ENCODE measurements around the gene C9orf85.

Gene C9orf85

DNA sequence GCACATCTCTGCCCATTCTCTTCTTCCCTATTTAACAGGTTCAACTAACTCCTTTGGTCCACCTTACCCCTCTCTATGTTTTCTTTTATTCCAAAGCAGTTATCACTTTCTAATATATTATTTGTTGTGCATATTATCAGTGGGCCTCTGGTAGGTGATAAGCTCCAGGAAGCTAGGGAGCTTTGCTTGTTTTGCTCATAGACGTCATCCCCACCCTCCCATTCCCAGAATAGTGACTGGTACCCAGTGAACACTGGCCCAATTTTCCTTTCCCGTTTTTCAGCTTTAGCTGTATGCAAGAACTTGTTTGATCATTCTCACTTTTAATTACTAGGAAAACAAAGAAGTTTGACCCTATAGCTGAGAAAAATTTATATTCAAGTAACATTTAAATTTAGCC lies 7.4 kb upstream of the C9orf85 start:
- DNase-seq (ENCODE audit: low read depth in 3 of 3), result no peak

DNA sequence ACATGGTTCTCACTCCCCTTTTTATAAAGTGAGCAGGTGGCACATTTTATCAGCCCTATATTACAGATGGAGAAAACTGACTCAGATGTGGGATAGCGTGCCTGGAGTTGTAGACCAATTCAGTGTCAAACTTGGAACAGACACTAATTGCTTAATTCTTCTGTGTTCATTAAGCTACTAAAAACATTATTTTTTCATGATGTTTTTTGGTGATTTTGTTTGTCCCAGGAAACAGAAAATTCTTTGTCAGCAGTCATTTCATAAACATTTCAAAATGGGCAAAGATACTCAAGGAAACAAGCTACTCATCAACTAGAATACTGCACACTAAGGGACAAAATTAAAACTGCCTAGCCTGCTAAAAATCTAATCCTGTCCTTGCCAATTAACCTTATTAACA lies 2.6 kb upstream of the C9orf85 start:
- no peak for DNase-seq (ENCODE audit: low read depth in 3 of 3)

GRCh38 chr9:71909887-71910649 lies 1.4 kb upstream of the C9orf85 start:
- DNase-seq (ENCODE audit: low read depth in 3 of 3), result peak in 2 of 3 experiments; percentile 7 to 18

- no peak for DNase-seq (ENCODE audit: low read depth in 3 of 3)
Observed at GRCh38 chr9:71910650-71911060, 784 bp upstream of the C9orf85 start.

DNA sequence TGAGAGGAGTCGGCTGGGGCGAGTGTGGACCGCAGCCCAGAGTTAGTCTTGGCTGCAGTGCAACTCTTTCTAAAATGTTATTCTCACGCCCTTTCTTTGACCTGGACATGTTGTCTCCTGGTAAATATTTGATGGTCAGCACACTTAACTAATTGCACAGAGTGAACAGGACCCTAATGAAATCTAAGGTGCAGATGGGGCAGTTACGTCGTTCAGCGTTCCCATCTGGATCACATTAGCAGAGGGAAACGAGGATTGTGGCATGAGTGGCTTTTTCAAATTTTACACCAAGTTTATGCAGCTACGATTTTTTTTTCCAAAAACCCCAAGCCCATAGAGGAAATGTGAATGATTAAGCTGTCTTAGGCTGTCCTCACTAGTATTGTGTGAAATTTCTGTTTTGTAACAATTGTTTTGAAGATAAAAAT lies 483 bp downstream of the C9orf85 start:
- no peak for DNase-seq (ENCODE audit: low read depth in 3 of 3)

DNA sequence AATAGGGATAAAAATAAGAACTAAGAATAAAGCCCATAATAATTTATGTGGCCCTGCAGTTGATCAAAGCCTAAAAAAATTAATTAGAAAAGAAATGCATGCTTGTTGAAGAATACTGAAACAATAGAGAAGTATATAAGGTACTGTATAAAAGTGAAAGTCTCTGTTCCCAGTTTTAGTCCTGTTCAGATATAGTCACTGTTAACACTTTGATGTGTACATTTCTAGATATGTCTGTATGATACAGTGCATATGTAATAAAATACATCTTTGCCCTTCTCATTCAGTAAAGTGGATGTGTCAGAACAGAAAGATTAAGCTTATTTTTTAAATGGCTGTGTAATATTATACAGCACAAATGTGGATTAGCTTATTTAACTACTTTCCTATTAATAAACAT lies 4.1 kb downstream of the C9orf85 start:
- no peak for DNase-seq (ENCODE audit: low read depth in 3 of 3)

DNA sequence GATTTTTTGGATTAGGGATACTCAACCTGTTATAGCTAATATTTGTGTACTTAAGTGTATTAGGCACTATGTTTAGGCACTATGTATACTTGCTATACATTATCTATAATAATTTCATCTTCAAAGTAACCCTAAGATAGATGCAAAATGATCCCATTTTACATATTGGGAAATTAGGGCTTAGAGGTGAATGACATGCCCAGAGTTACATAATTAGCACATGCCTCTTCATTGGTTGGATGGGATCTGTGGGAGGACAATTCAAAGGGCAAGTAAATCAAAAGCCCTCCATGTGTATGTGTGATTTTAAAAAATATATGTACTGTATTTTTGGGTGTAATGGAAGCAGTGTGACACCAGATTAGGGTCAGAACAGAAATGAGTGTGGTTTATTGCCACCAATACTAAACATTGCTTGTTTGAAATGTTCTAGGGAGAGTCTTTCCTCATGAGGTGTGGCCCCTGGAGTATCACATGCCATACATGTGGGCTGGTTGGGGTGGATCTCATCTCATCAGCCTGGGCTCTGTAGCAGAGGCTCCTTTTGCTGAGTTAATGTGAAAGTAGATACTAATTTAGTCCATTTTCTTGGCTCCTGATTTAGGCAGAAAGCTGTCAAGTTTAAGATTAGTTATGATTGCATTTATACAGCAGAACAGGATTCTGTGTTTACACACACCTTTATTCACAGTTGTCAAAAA lies 5.5 kb downstream of the C9orf85 start:
- no peak for DNase-seq (ENCODE audit: low read depth in 3 of 3)

- DNase-seq (ENCODE audit: low read depth in 3 of 3), result no peak
Observed at GRCh38 chr9:71918419-71918818, 7.0 kb downstream of the C9orf85 start.

DNA sequence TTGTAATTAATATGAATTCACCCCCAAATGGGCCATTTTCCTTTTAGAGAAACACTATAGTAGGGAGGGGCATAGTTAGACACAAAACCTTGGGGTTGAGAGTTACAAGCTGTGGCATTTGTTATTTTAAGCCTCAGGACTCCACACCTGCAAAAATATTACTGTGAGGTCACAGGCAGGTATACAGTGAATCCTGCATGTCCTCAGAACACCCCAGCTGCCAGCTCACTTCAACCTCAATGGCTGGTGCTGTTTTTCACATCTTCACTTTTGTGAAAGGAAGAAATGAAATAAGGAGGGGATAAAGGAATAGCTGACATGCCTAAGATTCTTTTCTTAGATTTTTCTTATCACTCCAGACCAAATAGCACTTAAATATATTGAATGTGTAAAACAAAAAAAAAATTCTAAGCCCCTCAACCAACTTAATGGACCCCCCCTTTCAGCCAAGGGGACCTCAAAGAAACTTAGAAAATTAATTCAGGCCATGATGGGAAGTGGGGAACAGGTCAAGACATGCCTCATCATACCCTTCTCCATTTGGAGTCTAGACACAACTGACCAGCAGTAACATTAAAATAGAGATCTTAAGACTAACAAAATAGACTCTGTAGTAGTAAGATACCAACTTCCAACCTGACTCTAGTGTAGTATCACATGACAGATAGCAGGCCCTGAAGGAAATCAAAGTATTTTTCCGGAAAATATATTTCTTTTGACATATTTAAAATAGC lies 9.2 kb downstream of the C9orf85 start:
- no peak for DNase-seq (ENCODE audit: low read depth in 3 of 3)

DNA sequence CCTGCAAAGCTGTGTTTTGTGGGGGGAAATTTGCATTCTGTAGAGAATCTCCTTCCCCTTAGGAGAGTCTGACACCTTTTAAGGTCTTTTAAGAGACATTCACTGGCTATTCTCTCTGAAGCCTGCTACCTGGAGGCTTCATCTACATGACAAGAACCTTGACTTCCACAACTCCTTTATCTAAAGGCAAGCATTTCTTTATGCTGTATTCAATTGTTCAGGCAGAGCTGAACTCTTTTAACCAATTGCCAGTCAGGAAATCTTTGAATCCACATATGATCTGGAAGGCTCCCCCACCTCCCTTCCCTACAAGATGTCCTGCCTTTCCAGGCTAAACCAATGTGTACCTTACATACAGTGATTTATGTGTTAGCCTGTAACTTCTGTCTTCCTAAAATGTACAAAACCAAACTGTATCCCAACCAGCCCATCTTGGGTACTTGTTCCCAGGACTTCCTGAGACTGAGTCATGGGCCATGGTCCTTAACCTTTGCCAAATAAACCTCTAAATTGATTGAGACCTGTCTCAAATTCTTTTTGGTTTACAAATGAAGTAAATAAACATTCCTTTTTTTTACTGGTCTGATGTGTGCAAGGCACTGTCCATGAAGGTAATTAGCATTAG lies 9.9 kb downstream of the C9orf85 start:
- DNase-seq (ENCODE audit: low read depth in 3 of 3), result no peak

DNA sequence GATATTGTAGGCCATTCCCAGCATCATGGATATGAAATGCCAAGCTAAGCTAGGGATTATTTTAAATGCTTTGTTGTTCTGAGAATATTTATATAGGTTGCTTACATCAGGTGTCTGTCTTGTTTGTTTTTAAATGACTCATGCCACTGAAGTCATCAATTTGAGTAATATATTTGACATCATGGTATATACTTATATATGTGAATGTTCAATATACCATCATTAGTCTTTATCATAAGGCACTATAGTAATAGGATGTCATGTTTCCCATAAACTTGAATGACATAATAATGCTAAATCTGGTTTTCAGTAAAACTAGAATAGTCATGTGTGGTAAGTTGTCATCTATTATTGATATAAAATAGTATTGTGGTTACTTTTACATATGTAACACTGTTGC lies 13.1 kb downstream of the C9orf85 start:
- no peak for DNase-seq (ENCODE audit: low read depth in 3 of 3)

DNA sequence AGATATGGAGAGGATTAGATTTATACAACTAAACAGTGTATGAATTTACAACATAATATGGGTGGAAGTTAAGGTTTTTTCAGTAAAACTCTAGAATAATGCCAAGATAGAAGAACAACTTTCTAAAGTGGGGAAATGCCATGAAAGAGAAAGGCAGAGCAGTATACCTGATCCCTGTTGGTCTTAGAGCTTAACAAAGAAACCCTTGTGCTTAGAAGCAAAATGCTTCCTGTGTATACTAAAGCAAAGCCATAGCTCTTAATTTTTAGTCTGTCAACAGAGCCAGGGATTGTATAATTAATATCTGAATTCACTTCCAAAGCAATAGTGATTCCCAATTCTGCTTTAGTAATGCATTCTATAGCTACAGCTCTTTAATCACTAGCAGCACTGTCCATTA lies 14.4 kb downstream of the C9orf85 start:
- no peak for DNase-seq (ENCODE audit: low read depth in 3 of 3)

DNA sequence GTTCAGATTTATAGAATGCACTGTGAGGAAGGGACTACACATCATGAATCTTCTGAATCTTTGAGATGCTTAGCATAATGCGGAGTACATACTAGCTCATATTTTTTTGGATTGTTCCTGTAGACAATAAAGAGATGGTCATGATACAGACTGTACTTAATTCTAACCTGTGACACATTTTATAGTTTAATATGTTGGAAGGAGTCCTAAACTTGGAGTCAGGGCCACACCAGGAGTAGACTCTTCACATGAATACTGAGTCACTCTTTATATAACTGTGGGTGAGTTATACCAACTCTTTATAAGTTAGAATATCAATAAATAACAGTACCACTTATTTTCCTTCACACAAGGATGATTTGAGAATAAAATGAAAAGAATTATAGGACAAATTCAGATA lies 16.9 kb downstream of the C9orf85 start:
- DNase-seq (ENCODE audit: low read depth in 3 of 3), result no peak

GRCh38 chr9:71928806-71929205 lies 17.4 kb downstream of the C9orf85 start:
- DNase-seq (ENCODE audit: low read depth in 3 of 3), result no peak

DNA sequence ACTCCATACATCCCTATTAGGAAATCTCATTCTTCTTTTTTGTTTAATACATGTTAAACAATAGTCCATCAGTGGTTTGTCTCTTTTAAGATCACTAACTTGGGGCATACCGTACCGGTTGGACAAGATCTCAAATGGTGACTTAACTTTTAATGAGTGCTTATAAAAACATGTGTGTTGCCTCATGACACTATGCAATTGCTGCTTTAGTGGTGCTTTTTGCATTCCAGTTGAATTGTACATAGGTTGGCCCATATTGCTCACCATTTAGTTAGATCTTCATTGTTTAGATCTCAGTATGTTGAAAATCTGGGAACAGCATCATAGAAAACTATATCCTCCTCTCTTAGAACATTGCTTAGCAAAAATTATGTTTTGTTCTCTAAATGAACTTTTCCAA lies 17.8 kb downstream of the C9orf85 start:
- DNase-seq (ENCODE audit: low read depth in 3 of 3), result no peak

DNA sequence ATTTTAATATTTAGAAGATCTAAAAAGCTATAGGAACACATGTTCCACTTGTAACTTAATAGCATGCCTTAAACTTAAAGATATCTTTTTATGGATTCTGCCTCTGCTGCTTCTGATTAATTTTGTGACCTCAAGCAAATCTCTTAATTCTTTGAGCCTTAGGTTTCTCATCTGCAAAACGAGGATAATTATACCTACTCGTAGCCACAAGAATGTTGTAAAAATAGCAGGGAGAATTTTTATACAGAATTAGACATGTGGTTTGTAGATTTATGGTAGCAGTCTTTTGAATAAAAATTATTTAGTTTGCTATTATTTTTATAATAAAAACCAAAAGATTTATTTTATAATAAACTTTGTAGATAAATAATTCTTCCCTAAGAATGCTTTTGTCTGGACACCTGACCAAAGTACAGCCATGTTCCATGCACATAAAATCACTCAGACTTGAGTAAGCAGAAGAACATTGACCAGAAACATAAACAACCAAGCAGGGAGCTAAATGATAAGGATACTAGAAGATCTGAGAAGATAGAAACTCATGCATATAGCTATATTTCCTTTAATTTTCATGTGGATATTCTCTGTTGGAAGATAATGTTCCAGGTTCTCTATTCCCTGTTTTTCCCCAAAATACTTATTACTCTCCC lies 18.5 kb downstream of the C9orf85 start:
- no peak for DNase-seq (ENCODE audit: low read depth in 3 of 3)

DNA sequence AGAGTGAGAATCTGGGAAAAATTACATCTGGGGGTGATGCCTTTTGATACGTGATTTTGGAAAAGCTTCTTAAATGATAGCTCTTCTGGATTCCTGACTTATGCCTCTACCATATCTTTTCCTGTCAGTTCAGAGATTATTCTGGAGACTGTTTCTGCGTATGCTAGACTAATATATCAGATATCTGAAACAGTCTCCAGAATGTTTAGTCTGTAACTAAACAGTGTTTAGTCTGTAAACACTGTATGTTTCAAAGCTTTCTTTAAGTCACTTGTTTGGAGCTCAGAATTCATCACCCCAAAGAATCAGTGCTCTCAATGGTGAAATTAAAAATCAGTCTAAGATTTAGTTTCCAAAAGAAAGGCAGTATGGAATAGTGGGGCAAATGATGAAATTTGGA lies 19.7 kb downstream of the C9orf85 start:
- DNase-seq (ENCODE audit: low read depth in 3 of 3), result no peak

GRCh38 chr9:71936066-71936465 lies 24.6 kb downstream of the C9orf85 start:
- DNase-seq (ENCODE audit: low read depth in 3 of 3), result no peak

DNA sequence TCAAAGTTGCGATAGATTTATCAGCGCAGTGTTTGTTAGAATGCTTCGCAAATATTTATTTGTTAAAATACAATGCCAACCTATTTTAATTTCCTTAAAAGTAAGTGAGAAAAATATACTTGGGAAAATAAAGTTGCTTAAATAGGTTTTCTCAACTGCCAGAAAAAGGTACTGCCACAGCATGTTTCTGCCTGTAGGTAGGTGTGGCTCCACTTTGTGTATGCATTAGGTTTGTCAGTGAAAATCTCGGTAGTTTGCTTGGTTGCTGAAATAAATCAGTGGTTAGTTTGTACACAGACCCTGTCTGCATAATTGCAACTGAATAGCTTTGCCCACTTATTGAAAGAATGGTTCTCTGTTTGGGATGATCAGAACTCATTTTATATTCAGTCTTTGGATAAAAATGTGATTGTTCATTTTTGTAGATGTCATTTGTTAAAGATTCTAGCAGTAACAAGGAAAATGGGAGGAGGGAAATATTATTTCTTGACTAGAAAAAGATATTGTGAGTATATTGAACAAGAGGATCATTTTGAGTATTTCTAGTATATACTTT lies 25.7 kb downstream of the C9orf85 start:
- DNase-seq (ENCODE audit: low read depth in 3 of 3), result no peak

DNA sequence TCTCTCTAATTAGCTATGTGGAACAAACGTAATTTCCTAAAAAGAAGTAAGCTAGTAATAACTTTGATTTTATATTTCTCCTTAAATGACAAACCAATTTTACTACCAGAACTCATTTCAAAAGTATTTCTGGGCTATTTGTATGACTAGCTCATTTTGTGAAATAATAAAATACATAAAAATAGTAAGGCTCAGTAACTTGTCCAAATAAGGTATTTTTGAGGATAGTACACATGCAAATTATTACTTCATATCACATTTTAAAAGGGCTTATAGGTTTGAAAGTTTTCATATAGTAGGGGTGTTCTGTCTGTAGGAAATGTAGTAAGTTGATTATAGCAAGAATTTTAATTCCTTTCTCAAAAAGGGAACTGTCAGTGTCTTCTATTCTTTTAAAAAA lies 26.5 kb downstream of the C9orf85 start:
- no peak for DNase-seq (ENCODE audit: low read depth in 3 of 3)

- DNase-seq (ENCODE audit: low read depth in 3 of 3), result no peak
Observed at GRCh38 chr9:71941060-71941568, 29.7 kb downstream of the C9orf85 start.

All from stimulated activated CD4-positive, alpha-beta T cell treated with anti-CD3 and anti-CD28 coated beads, TNF-alpha, amount 100 ng/mL, for 4 hours (primary cell).